ENCODE results near the gene IL13RA2.

DNA sequence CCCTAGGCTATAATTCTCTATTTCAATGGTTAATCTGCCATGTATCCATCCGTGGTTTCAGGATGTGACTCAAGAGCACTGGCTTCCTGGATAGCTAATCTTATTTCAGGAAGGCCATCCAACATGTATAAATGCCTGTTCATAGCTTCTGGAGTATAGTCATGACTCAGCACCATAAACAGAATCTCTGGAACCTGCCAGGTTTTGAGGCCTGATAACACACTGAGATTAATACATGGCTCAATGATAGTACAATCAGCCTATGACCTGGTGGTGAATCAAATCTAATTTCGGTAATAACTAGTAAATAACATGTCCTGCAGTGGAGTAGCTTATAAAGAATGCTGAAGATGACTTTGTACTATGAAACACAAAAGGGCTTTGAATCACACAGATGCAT, 5.7 kb upstream of the IL13RA2 start:
- TF ChIP-seq, protein P1, sequence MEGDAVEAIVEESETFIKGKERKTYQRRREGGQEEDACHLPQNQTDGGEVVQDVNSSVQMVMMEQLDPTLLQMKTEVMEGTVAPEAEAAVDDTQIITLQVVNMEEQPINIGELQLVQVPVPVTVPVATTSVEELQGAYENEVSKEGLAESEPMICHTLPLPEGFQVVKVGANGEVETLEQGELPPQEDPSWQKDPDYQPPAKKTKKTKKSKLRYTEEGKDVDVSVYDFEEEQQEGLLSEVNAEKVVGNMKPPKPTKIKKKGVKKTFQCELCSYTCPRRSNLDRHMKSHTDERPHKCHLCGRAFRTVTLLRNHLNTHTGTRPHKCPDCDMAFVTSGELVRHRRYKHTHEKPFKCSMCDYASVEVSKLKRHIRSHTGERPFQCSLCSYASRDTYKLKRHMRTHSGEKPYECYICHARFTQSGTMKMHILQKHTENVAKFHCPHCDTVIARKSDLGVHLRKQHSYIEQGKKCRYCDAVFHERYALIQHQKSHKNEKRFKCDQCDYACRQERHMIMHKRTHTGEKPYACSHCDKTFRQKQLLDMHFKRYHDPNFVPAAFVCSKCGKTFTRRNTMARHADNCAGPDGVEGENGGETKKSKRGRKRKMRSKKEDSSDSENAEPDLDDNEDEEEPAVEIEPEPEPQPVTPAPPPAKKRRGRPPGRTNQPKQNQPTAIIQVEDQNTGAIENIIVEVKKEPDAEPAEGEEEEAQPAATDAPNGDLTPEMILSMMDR (IDR thresholded peaks at IDR 0.05) = no peak
- no peak for TF ChIP-seq EP300 (IDR thresholded peaks at IDR 0.05)
- no peak for TF ChIP-seq POLR2A (IDR thresholded peaks at IDR 0.05; ENCODE audit: low read depth)
- no peak for TF ChIP-seq POLR2AphosphoS5 (IDR thresholded peaks at IDR 0.05)
